A549 (cell line): Measurements from ENCODE around the gene TMA7B. TPM values are rescaled to one million over a fixed set of nuclear protein-coding genes. Genes with fewer than 3 reads are reported as not detected.

Source experiments
- ATAC-seq, 2 experiments: fragments of 200-7000 bp in 1 of 2; fragments of >200 bp in 1 of 2; cut with Nextera tagmentation in 1 of 2; cut with Tn5 transposase in 1 of 2; 3 replicates each; pipeline versions ENCODE4 v1.8.0 to v1.9.1; 2018 to 2020; ENCODE audit warnings: mild to moderate bottlenecking in 1 of 2, moderate library complexity in 1 of 2
- CTCF ChIA-PET: fragments of 300-600 bp; sonication (Branson Sonifier 250); formaldehyde crosslinking; extraction: SDS; loops from one replicate; lab custom pipeline; 2021; ENCODE audit warnings: antibody characterized with exemption, inconsistent platforms; lab: Yijun Ruan, JAX
- POLR2A ChIA-PET: fragments of 350-600 bp; formaldehyde crosslinking; extraction: SDS; loops from one replicate; lab custom pipeline; 2021; ENCODE audit warnings: antibody characterized with exemption, inconsistent platforms; lab: Yijun Ruan, JAX
- DNase-seq, 2 experiments: peaks; one replicate each; pipeline versions ENCODE4 v3.0.0 to v3.0.0-alpha.2; 2011 to 2016; ENCODE audit warnings: low read depth in 1 of 2, low spot score in 1 of 2
- FAIRE-seq: peaks from 2 replicates; lab custom pipeline; 2011; peaks lifted over from hg19 to GRCh38; lab: Jason Lieb, UNC
- H3K27ac ChIP-seq, 2 experiments: fragments of >200 bp; sonication (Bioruptor Twin); formaldehyde crosslinking; 3 replicates each; pipeline ENCODE4 v1.5.1; 2016 to 2017
- H3K4me1 ChIP-seq: fragments of >200 bp; sonication (Bioruptor Twin); formaldehyde crosslinking; 3 replicates; pipeline ENCODE4 v1.6.1; 2016
- H3K4me2 ChIP-seq: fragments of >200 bp; sonication (Bioruptor Twin); formaldehyde crosslinking; 3 replicates; pipeline ENCODE4 v1.6.1; 2016
- H3K4me3 ChIP-seq: fragments of >200 bp; sonication (Bioruptor Twin); formaldehyde crosslinking; 3 replicates; pipeline ENCODE4 v1.5.1; 2016
- H3K9me3 ChIP-seq: fragments of >200 bp; sonication (Bioruptor Twin); formaldehyde crosslinking; 3 replicates; pipeline ENCODE4 v1.6.1; 2016
- ATOH8 ChIP-seq: fragments of 250-450 bp; sonication (Bioruptor Pico); IDR thresholded peaks from 2 replicates; pipeline ENCODE4 v1.5.0; 2020; ENCODE audit warnings: low read depth, mild to moderate bottlenecking, moderate library complexity
- BHLHE40 ChIP-seq: IDR thresholded peaks from 2 replicates; pipeline ENCODE4 v1.6.1; 2012; ENCODE audit warnings: low read depth, low read length, inconsistent platforms
- CEBPB ChIP-seq, 2 experiments: fragments of >200 bp in 1 of 2; sonication (Bioruptor Twin) in 1 of 2; formaldehyde crosslinking in 1 of 2; IDR thresholded peaks; 2 replicates each; pipeline ENCODE4 v1.6.1; 2012 to 2016
- CHD4 ChIP-seq: fragments of 200-600 bp; sonication (generic); IDR thresholded peaks from 2 replicates; pipeline ENCODE4 v1.6.1; 2016; ENCODE audit warnings: antibody characterized with exemption, mild to moderate bottlenecking, borderline replicate concordance
- E2F6 ChIP-seq: IDR thresholded peaks from 2 replicates; pipeline ENCODE4 v1.6.1; 2012; ENCODE audit warnings: low read depth, borderline replicate concordance
- EHMT2 ChIP-seq: fragments of 200-600 bp; sonication (generic); IDR thresholded peaks from 2 replicates; pipeline ENCODE4 v1.6.1; 2016; ENCODE audit warnings: antibody characterized with exemption, low read depth, mild to moderate bottlenecking, moderate library complexity
- ELK1 ChIP-seq: fragments of 150-350 bp; IDR thresholded peaks from 2 replicates; pipeline ENCODE4 v1.6.1; 2014; ENCODE audit warnings: low read depth, mild to moderate bottlenecking, low read length
- EP300 ChIP-seq, 2 experiments: fragments of >200 bp; sonication (Bioruptor Twin); formaldehyde crosslinking; IDR thresholded peaks; 2 replicates in 1 of 2; 3 replicates in 1 of 2; pipeline ENCODE4 v1.6.1; 2016 to 2017
- ESRRA ChIP-seq: fragments of 150-350 bp; IDR thresholded peaks from 2 replicates; pipeline ENCODE4 v1.6.1; 2014; ENCODE audit warnings: mild to moderate bottlenecking, low read length, borderline replicate concordance
- FOSB ChIP-seq: fragments of 250-450 bp; sonication (Bioruptor Pico); IDR thresholded peaks from 2 replicates; pipeline ENCODE4 v1.5.0; 2020; ENCODE audit warnings: mild to moderate bottlenecking, moderate library complexity
- GATA3 ChIP-seq: IDR thresholded peaks from 2 replicates; pipeline ENCODE4 v1.6.1; 2012; ENCODE audit warnings: borderline replicate concordance
- HOXB13 ChIP-seq: fragments of 250-450 bp; sonication (Bioruptor Pico); IDR thresholded peaks from 2 replicates; pipeline ENCODE4 v1.5.0; 2020; ENCODE audit warnings: low read depth, mild to moderate bottlenecking, moderate library complexity
- HOXB5 ChIP-seq: fragments of 250-450 bp; sonication (Bioruptor Pico); IDR thresholded peaks from 2 replicates; pipeline ENCODE4 v1.5.0; 2020; ENCODE audit warnings: mild to moderate bottlenecking, moderate library complexity
- JUN ChIP-seq, 2 experiments: fragments of >200 bp; sonication (Bioruptor Twin); formaldehyde crosslinking; IDR thresholded peaks; 2 replicates in 1 of 2; 3 replicates in 1 of 2; pipeline ENCODE4 v1.6.1; 2016 to 2017
- MYC ChIP-seq: IDR thresholded peaks from 2 replicates; pipeline ENCODE4 v1.6.1; 2012; ENCODE audit warnings: mild to moderate bottlenecking, inconsistent platforms, low read length, improper control_type of control experiment, borderline replicate concordance
- POLR2A ChIP-seq: IDR thresholded peaks from 2 replicates; pipeline ENCODE4 v1.6.1; 2012; ENCODE audit warnings: mild to moderate bottlenecking, low read length
- POLR2AphosphoS2 ChIP-seq: conservative IDR thresholded peaks from 2 replicates; pipeline ENCODE4 v1.6.1; 2012; ENCODE audit warnings: low read length, improper control_type of control experiment, inconsistent platforms
- RAD21 ChIP-seq, 2 experiments: fragments of >200 bp in 1 of 2; sonication (Bioruptor Twin) in 1 of 2; formaldehyde crosslinking in 1 of 2; IDR thresholded peaks in 1 of 2; conservative IDR thresholded peaks in 1 of 2; 2 replicates in 1 of 2; 3 replicates in 1 of 2; pipeline ENCODE4 v1.6.1; 2012 to 2018; ENCODE audit warnings: inconsistent platforms in 1 of 2
- RARB ChIP-seq: fragments of 250-450 bp; sonication (Bioruptor Pico); IDR thresholded peaks from 2 replicates; pipeline ENCODE4 v1.8.0; 2021; ENCODE audit warnings: mild to moderate bottlenecking, moderate library complexity
- RCOR1 ChIP-seq: fragments of 150-350 bp; IDR thresholded peaks from 2 replicates; pipeline ENCODE4 v1.6.1; 2014; ENCODE audit warnings: antibody characterized with exemption, low read length, low read depth
- REST ChIP-seq: fragments of 200-600 bp; sonication (generic); IDR thresholded peaks from 2 replicates; pipeline ENCODE4 v1.6.1; 2016; ENCODE audit warnings: antibody characterized with exemption, mild to moderate bottlenecking, moderate library complexity
- RFX5 ChIP-seq: fragments of 450-650 bp; IDR thresholded peaks from 2 replicates; pipeline ENCODE4 v1.7.1; 2014; ENCODE audit warnings: antibody characterized with exemption, mild to moderate bottlenecking, moderate library complexity
- RNF2 ChIP-seq: fragments of 200-600 bp; sonication (generic); IDR thresholded peaks from 2 replicates; pipeline ENCODE4 v1.6.1; 2016; ENCODE audit warnings: low read depth, mild to moderate bottlenecking, antibody characterized with exemption, moderate library complexity, borderline replicate concordance
- SMC3 ChIP-seq: fragments of >200 bp; sonication (Bioruptor Twin); formaldehyde crosslinking; IDR thresholded peaks from 3 replicates; pipeline ENCODE4 v1.6.1; 2018; ENCODE audit warnings: inconsistent platforms
- SREBF2 ChIP-seq: fragments of 450-650 bp; IDR thresholded peaks from 2 replicates; pipeline ENCODE4 v1.6.1; 2014; ENCODE audit warnings: mild to moderate bottlenecking, moderate library complexity
- TFCP2L1 ChIP-seq: fragments of 250-450 bp; sonication (Bioruptor Pico); IDR thresholded peaks from 2 replicates; pipeline ENCODE4 v1.5.0; 2021; ENCODE audit warnings: mild to moderate bottlenecking
- USF2 ChIP-seq: fragments of 450-650 bp; IDR thresholded peaks from 2 replicates; pipeline ENCODE4 v1.6.1; 2014; ENCODE audit warnings: antibody characterized with exemption
- WGBS: methylation state at CpG from one replicate; pipeline ENCODE4 v1.1.6; 2017; ENCODE audit errors: missing lambda C conversion rate; 5-methylcytosine and 5-hydroxymethylcytosine counted together
- polyA plus RNA-seq, 4 experiments: library from polyadenylated mRNA; depleted of rRNA in 3 of 4; stranded (reverse); fragments of >200 nt; fragmentation: RNase III in 1 of 4; extraction: RNeasy Plus Mini Kit Qiagen cat#74134 plus additional on column Dnase treatment in 1 of 4; gene quantifications; 2 replicates in 3 of 4; 3 replicates in 1 of 4; pipeline ENCODE4 v1.2.3, GENCODE V29; 2011 to 2017
- TF ChIP-seq, protein P1 (sequence below): IDR thresholded peaks from 2 replicates; pipeline ENCODE4 v1.6.1; 2012
- TF ChIP-seq, protein P2 (sequence below): fragments of >200 bp; sonication (Bioruptor Twin); formaldehyde crosslinking; IDR thresholded peaks from 3 replicates; pipeline ENCODE4 v1.5.1; 2016

TMA7B gene
- polyA plus RNA-seq, 2 of the 4 experiments (the other 2 are of a cell fraction), result not detected

DNA sequence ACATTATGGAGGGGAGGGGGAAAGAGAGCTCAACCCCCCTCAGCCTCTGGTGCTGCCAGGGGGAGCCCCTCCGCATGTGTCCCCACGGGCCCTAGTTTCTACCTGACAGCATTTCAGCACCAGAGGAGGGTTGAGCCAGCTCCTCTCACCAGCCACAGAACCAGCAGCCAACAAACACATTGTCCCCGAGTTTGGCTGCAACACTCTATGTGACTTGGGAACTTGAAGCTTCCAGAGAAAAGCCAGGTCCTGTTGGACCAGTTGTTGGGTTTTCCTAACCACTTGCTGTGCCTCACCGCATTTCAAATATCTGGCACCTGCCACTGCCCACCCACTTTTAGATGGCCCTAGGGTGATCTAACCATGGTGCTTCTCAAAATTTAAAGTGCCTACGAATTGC is 13.5 kb downstream of the TMA7B start (continued):
- no peak for TF ChIP-seq ESRRA
- no peak for TF ChIP-seq POLR2AphosphoS2
- no peak for TF ChIP-seq REST
- TF ChIP-seq GATA3, result no peak
- no peak for TF ChIP-seq MYC
- TF ChIP-seq, all 56 proteins: peak for 0

DNA sequence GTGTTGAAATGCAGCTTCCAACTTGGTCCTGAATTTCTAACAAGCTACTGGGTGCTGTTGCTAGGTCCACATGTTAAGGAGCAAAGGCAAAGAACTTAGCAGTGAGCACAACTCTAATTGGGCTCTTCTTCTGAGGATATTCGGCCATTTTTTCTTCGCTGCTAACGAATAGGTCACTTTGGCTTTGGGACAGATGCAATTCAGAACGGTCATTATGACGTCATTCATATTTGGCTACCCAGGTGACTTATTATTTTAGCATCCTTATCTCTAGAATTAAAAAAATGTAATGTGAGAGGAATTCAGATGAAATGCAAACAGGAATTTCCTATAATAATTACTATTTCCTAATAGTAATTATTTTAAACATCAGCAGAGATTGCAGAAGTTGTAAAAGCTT is 13.9 kb downstream of the TMA7B start:
- POLR2A ChIA-PET, result no interaction called here
- CTCF ChIA-PET, result no interaction called here
- FAIRE-seq, result no peak
- no peak for ATAC-seq
- TF ChIP-seq, protein P1, sequence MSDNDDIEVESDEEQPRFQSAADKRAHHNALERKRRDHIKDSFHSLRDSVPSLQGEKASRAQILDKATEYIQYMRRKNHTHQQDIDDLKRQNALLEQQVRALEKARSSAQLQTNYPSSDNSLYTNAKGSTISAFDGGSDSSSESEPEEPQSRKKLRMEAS, result no peak
- TF ChIP-seq CEBPB (IDR thresholded peaks at IDR 0.05) (no peak), EP300 (IDR thresholded peaks at IDR 0.05) (no peak), CHD4 (no peak), TFCP2L1 (no peak), E2F6 (no peak), RARB (no peak), FOSB (CRISPR knock-in tag) (no peak), RFX5 (no peak), RAD21 (conservative IDR thresholded peaks at IDR 0.05 in 1 of 2, IDR thresholded peaks at IDR 0.05 in 1 of 2) (no peak), EHMT2 (no peak), HOXB5 (CRISPR knock-in tag) (no peak), ESRRA (no peak)
- TF ChIP-seq, protein P2, sequence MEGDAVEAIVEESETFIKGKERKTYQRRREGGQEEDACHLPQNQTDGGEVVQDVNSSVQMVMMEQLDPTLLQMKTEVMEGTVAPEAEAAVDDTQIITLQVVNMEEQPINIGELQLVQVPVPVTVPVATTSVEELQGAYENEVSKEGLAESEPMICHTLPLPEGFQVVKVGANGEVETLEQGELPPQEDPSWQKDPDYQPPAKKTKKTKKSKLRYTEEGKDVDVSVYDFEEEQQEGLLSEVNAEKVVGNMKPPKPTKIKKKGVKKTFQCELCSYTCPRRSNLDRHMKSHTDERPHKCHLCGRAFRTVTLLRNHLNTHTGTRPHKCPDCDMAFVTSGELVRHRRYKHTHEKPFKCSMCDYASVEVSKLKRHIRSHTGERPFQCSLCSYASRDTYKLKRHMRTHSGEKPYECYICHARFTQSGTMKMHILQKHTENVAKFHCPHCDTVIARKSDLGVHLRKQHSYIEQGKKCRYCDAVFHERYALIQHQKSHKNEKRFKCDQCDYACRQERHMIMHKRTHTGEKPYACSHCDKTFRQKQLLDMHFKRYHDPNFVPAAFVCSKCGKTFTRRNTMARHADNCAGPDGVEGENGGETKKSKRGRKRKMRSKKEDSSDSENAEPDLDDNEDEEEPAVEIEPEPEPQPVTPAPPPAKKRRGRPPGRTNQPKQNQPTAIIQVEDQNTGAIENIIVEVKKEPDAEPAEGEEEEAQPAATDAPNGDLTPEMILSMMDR, result no peak
- Histone ChIP-seq H3K27ac (no peak overlapping the region), H3K4me3 (no peak overlapping the region), H3K4me2 (no peak overlapping the region), H3K4me1 (no peaks in the 10 kb centered on the region), H3K9me3 (no peaks in the 10 kb centered on the region)
- no peak for DNase-seq
- WGBS, result 59% methylated on average over 5 of the region's 5 CpGs

DNA sequence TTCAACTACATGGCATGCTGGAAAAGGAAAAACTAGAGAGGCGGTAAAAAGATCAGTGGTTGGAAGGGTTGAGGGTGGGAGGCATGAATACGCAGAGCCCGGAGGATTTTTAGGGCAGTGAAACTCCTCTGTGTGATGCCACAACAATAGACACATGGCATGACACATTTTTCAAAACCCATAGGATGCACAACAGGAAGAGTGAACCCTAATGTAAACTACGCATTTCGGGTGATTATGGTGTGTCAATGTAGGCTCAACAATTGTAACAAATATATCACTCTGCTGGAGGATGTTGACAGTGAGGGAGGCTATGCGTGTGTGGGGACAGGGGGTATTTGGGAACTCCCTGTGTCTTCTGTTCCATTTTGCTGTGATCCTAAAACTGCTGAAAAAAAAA is 18.9 kb downstream of the TMA7B start:
- CTCF ChIA-PET, result interaction anchor here (1.0 kb wide), 1 partner anchor 16 kb away, joined by 3 read pairs; no protein-coding TSS in a partner anchor
- WGBS, result 65% methylated on average over 6 of the region's 6 CpGs
- FAIRE-seq, result no peak
- POLR2A ChIA-PET, result no interaction called here
- Histone ChIP-seq H3K27ac (no peak overlapping the region), H3K4me1 (no peaks in the 10 kb centered on the region), H3K9me3 (no peaks in the 10 kb centered on the region), H3K4me3 (no peak overlapping the region), H3K4me2 (no peak overlapping the region)
- no peak for ATAC-seq
- no peak for DNase-seq
- TF ChIP-seq POLR2A (no peak), ATOH8 (no peak), POLR2AphosphoS2 (no peak), GATA3 (no peak), HOXB13 (CRISPR knock-in tag) (no peak), USF2 (no peak), SREBF2 (no peak), BHLHE40 (no peak), JUN (IDR thresholded peaks at IDR 0.05) (no peak), ELK1 (no peak), SMC3 (no peak), RCOR1 (no peak), RNF2 (no peak)
